ENCODE data around the gene SIRT7. TPM values are rescaled to one million over a fixed set of nuclear protein-coding genes. Genes with fewer than 3 reads are reported as not detected.

Gene SIRT7
- total RNA-seq, 1 experiment from 2014 or later, result 19.6 TPM

DNA sequence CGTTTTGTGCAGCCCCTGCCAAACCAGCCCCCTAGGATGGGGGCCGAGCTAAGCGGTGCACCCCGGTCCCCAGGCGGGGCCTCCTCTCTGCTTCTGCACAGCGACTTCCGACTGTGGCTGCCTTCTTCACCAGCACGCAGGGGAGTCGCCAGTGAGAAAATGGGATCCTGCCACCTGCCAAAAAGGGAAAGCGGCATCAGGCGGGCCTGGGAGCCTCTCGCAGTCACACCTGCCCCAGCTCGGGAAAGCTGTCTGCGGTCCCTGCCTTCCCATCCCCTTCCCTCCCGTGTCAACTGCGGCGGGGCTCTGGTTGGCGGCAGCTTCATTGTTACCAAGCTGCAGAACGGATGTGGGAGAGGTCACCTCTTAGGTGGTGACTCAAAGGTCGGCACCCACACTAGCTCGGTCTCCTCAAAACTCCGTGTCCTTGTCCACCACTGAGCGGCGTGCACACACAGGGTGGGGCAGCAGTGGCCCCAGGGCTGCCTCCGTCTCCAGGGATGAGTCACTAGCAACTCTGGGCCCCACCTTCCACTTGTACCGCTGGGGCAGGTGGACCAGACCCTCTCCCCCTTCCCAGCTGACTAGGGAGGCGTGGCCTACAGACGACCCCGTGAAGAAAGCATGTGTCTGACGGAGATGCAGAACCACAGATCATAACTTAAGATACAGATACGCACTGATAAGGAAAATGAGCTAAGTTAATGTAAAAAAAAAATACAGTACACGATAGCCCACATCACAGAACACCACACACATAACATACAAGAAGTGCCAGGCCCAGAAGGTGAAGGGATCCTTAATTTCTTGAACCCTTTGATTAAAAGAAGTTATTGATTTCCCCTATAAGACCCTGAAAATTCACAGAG, 5.3 kb downstream of the SIRT7 start:
- Histone ChIP-seq H3K27me3 (ENCODE audit: low read length) (no peaks in the 10 kb centered on the region), H2AFZ (ENCODE audit: low read length) (no peak overlapping the region), H3K9me2 (replicated peaks; ENCODE audit: insufficient read depth, low read length) (no peaks in the 10 kb centered on the region), H3K4me1 (ENCODE audit: low read length) (peaks cover 19% of the 10 kb centered on the region), H3K4me3 (ENCODE audit: low read length) (no peak overlapping the region), H3K4me2 (ENCODE audit: low read depth, low read length, poor library complexity, severe bottlenecking) (no peak overlapping the region), H4K20me1 (ENCODE audit: insufficient read depth, low read depth, low read length) (peaks cover 14% of the 10 kb centered on the region; the same call in 1 of the 2 replicates), H3K36me3 (ENCODE audit: insufficient read depth, low read length) (peaks cover 9% of the 10 kb centered on the region; the same call in 1 of the 2 replicates), H3K27ac (ENCODE audit: low read length) (no peak overlapping the region), H3K9ac (ENCODE audit: low read length) (no peak overlapping the region), H3K9me3 (ENCODE audit: low read length) (no peaks in the 10 kb centered on the region), H3K79me2 (ENCODE audit: low read length) (peaks cover 38% of the 10 kb centered on the region)
- DNase-seq, result no peak

DNA sequence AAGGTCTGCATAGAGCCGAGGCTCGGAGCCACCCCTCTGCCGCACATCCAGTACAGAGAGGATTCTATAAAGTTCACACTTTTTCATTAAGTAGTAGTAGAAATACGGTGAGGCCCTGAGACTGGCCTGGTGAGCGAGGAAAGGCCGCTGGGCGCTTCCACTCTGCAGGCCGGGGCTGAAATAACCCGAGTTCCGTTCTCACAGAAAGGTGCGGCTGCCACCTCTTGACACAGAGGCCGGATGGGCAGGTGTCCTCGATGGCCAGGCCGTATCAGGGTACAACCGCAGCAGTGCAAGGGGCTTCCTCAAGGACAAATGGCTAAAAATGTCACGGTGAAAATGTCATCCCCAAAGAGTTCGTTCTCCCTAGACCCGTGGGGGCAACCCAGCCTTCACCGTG, 6.0 kb downstream of the SIRT7 start:
- H3K9me3 ChIP-seq (ENCODE audit: low read length), result no peaks in the 10 kb centered on the region
- no peaks in the 10 kb centered on the region for H3K27me3 ChIP-seq (ENCODE audit: low read length)
- DNase-seq, result no peak
- H3K36me3 ChIP-seq (ENCODE audit: insufficient read depth, low read length), result peaks cover 9% of the 10 kb centered on the region; the same call in 1 of the 2 replicates
- H3K4me3 ChIP-seq (ENCODE audit: low read length), result no peak overlapping the region
- H3K9me2 ChIP-seq (replicated peaks; ENCODE audit: insufficient read depth, low read length), result no peaks in the 10 kb centered on the region
- H2AFZ ChIP-seq (ENCODE audit: low read length), result no peak overlapping the region
- H4K20me1 ChIP-seq (ENCODE audit: insufficient read depth, low read depth, low read length), result peaks cover 10% of the 10 kb centered on the region; the same call in 1 of the 2 replicates
- peaks cover 16% of the 10 kb centered on the region for H3K4me1 ChIP-seq (ENCODE audit: low read length)
- no peak overlapping the region for H3K9ac ChIP-seq (ENCODE audit: low read length)
- H3K4me2 ChIP-seq (ENCODE audit: low read depth, low read length, poor library complexity, severe bottlenecking), result peak overlapping the region; percentile 19
- H3K79me2 ChIP-seq (ENCODE audit: low read length), result peaks cover 31% of the 10 kb centered on the region
- H3K27ac ChIP-seq (ENCODE audit: low read length), result no peak overlapping the region

DNA sequence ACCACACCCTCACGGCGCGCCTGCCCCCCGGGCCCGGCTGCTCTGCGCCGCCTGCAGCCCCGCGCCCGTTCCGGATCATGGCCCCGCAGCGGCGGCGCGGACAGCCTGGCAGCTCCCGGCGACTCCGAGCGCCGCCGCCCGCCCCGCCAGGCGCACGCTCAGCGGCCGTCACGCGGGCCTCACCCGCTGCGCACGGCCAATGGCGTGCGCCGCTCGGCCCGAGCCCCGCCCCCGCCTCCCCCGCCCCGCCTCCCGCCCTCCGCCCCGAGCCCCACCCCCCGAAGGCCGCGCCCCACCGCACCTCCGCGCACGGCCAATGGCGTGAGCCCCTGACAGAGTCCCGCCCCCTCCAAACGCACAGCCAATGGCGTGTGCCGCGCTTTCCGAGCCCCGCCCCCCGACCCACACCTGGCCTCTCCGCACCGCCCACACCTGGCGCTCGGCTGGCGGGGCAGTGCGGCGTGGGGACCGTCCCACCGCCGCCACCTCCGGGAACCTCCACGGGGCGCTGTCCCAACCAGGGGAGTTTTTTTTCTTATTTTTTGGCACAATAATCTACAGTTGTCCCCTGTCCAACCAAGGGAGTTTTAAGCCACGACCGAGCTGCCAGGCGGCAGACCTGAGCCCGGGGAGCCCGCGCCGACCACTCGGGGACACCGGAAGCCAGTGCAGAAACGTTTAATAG, 6.6 kb downstream of the SIRT7 start, which contains the start of gene PCYT2:
TSS of gene PCYT2 (minus strand) at position 123 of the 685 bp plus-strand sequence. CDS start at position 79, 44 bp downstream.
- Histone ChIP-seq H3K79me2 (ENCODE audit: low read length) (peaks cover 26% of the 10 kb centered on the region), H4K20me1 (ENCODE audit: insufficient read depth, low read depth, low read length) (peaks cover 6% of the 10 kb centered on the region; the same call in 1 of the 2 replicates), H3K9me3 (ENCODE audit: low read length) (no peaks in the 10 kb centered on the region), H3K27ac (ENCODE audit: low read length) (peak within 1 kb of the TSS; percentile 29; the same call in 1 of the 2 replicates), H3K4me3 (ENCODE audit: low read length) (peak within 1 kb of the TSS; percentile 99), H3K27me3 (ENCODE audit: low read length) (no peaks in the 10 kb centered on the region), H3K4me1 (ENCODE audit: low read length) (peaks cover 11% of the 10 kb centered on the region), H2AFZ (ENCODE audit: low read length) (no peak within 1 kb of the TSS), H3K4me2 (ENCODE audit: low read depth, low read length, poor library complexity, severe bottlenecking) (peak within 1 kb of the TSS; percentile 75), H3K9ac (ENCODE audit: low read length) (peak within 1 kb of the TSS; percentile 96), H3K9me2 (replicated peaks; ENCODE audit: insufficient read depth, low read length) (no peaks in the 10 kb centered on the region), H3K36me3 (ENCODE audit: insufficient read depth, low read length) (peaks cover 9% of the 10 kb centered on the region; the same call in 1 of the 2 replicates)
- DNase-seq, result peak; percentile 97

DNA sequence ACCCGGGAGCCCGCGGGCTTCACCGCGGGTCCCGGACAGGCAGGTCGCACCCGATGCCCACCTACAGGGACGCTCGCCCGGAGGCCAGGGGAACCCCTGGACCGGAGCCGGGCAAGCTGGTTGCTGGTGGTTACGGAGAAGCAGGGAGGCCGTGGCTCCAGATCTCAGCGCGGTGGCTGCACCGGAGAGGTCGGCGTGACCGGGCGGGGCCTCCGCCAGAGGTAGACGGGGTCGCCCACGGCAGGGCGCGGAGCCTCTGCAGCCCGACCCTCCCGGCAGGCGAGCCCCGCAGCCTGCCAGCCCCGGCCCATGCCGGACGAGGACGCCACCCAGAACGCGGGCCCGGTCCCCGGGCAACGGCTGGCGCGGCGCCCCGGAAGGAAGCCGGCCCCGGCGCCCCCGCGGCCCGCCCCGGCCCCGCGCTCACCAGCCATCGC, 7.1 kb downstream of the SIRT7 start:
- peaks cover 2% of the 10 kb centered on the region; the same call in 1 of the 2 replicates for H4K20me1 ChIP-seq (ENCODE audit: insufficient read depth, low read depth, low read length)
- H3K9me3 ChIP-seq (ENCODE audit: low read length), result no peaks in the 10 kb centered on the region
- H2AFZ ChIP-seq (ENCODE audit: low read length), result no peak overlapping the region
- H3K27me3 ChIP-seq (ENCODE audit: low read length), result no peaks in the 10 kb centered on the region
- peak overlapping the region; percentile 29; the same call in 1 of the 2 replicates for H3K27ac ChIP-seq (ENCODE audit: low read length)
- H3K9ac ChIP-seq (ENCODE audit: low read length), result peak overlapping the region; percentile 96
- H3K4me1 ChIP-seq (ENCODE audit: low read length), result peaks cover 11% of the 10 kb centered on the region
- no peaks in the 10 kb centered on the region for H3K9me2 ChIP-seq (replicated peaks; ENCODE audit: insufficient read depth, low read length)
- H3K4me2 ChIP-seq (ENCODE audit: low read depth, low read length, poor library complexity, severe bottlenecking), result peak overlapping the region; percentile 75
- peak; percentile 58 for DNase-seq
- H3K4me3 ChIP-seq (ENCODE audit: low read length), result peak overlapping the region; percentile 99
- H3K36me3 ChIP-seq (ENCODE audit: insufficient read depth, low read length), result peaks cover 7% of the 10 kb centered on the region; the same call in 1 of the 2 replicates
- peaks cover 20% of the 10 kb centered on the region for H3K79me2 ChIP-seq (ENCODE audit: low read length)

DNA sequence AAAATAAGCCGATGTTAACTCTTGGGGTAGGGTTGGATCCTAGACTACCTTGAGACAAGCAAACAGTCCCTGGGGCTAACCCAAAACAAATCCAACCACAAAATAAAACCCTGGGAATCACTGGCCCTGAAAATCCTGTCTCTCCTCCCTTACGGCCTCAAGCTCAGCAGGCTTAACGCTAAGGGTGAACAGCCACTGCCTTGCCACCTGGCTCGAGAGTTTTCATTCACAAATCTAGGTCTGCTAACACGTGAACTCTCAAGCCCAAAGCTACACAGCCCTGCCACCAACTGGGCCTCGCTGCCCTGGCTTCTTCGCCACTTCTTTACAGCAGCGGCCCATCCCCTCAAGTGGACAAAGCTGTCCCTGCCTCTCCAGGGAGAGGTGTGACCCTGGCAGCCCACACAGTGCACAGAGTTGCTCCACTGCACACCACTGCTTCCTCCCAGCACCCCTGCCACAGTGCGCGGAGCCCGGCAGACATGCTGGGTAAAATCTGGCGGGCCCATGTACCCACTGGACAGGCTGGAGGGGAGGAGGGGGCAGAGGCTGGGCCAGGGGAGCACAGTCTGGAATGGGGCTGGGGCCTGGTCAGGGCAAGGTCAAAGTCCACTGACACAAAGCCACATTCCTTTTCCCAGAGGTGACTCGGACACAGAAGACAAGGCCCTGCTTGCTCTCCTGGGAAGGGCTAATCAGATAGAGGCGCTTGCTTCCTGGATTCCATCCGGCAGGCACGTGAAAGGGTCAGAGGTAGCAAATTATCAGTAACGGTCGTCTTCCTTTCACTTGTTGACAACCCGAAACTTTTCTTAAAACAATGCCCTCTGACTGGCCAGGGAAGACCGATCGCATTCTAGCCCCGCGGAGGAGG, 7.8 kb downstream of the SIRT7 start:
- Histone ChIP-seq H3K27ac (ENCODE audit: low read length) (peak overlapping the region; percentile 29; the same call in 1 of the 2 replicates), H3K4me3 (ENCODE audit: low read length) (peak overlapping the region; percentile 99), H3K9me3 (ENCODE audit: low read length) (no peaks in the 10 kb centered on the region), H2AFZ (ENCODE audit: low read length) (no peak overlapping the region), H4K20me1 (ENCODE audit: insufficient read depth, low read depth, low read length) (no peaks in the 10 kb centered on the region; the same call in 1 of the 2 replicates), H3K36me3 (ENCODE audit: insufficient read depth, low read length) (peaks cover 5% of the 10 kb centered on the region; the same call in 1 of the 2 replicates), H3K9me2 (replicated peaks; ENCODE audit: insufficient read depth, low read length) (no peaks in the 10 kb centered on the region), H3K4me1 (ENCODE audit: low read length) (peaks cover 11% of the 10 kb centered on the region), H3K4me2 (ENCODE audit: low read depth, low read length, poor library complexity, severe bottlenecking) (peak overlapping the region; percentile 75), H3K27me3 (ENCODE audit: low read length) (no peaks in the 10 kb centered on the region), H3K79me2 (ENCODE audit: low read length) (peaks cover 17% of the 10 kb centered on the region; the same call in 1 of the 2 replicates), H3K9ac (ENCODE audit: low read length) (peak overlapping the region; percentile 96)
- DNase-seq, result peak; percentile 59

DNA sequence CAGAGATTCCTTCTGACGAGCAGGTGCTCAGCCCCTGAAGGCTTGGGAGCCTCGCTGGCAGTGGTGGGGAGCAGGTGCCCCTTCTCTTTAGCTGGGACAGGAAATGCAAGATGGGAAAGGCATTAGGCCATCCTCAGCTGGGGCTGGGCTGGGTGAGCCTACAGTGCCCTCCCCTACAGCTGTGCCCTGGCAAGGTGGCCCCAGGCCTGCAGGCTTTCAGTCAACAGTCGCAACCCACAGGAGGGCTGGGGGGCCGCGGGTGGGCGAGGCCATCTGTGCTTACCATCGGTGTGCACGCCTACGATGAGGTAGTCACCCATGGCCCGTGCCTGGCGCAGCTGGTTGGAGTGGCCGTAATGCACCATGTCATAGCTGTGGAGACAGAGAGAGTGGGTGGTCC, 8.7 kb downstream of the SIRT7 start:
- H3K79me2 ChIP-seq (ENCODE audit: low read length), result peaks cover 17% of the 10 kb centered on the region; the same call in 1 of the 2 replicates
- no peak overlapping the region for H3K27ac ChIP-seq (ENCODE audit: low read length)
- no peaks in the 10 kb centered on the region for H3K9me3 ChIP-seq (ENCODE audit: low read length)
- H3K27me3 ChIP-seq (ENCODE audit: low read length), result no peaks in the 10 kb centered on the region
- H4K20me1 ChIP-seq (ENCODE audit: insufficient read depth, low read depth, low read length), result no peaks in the 10 kb centered on the region; the same call in 1 of the 2 replicates
- H3K36me3 ChIP-seq (ENCODE audit: insufficient read depth, low read length), result peaks cover 5% of the 10 kb centered on the region; the same call in 1 of the 2 replicates
- H2AFZ ChIP-seq (ENCODE audit: low read length), result no peak overlapping the region
- no peak for DNase-seq
- no peak overlapping the region for H3K4me3 ChIP-seq (ENCODE audit: low read length)
- H3K4me1 ChIP-seq (ENCODE audit: low read length), result peaks cover 11% of the 10 kb centered on the region
- H3K4me2 ChIP-seq (ENCODE audit: low read depth, low read length, poor library complexity, severe bottlenecking), result no peak overlapping the region
- no peaks in the 10 kb centered on the region for H3K9me2 ChIP-seq (replicated peaks; ENCODE audit: insufficient read depth, low read length)
- H3K9ac ChIP-seq (ENCODE audit: low read length), result no peak overlapping the region

DNA sequence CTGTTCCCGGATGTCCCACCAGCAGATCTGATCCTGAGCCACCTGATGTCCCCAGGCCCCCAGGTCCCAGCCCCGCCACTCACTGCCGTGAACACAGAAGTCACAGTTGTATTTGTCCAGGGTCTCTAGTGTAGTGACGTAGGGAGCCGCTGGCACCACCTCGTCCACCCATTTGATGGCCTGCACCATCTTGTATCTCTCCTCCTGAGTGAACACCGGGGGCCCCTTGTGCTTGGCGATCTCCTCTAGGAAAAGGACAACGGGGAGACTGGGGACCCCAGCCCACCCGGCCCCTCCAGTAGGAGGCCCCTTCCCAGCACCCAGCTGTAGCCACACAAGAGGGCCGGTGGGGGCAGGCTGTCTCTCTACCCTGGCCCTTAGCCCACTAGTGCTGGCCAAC, 9.2 kb downstream of the SIRT7 start:
- Histone ChIP-seq H3K9ac (ENCODE audit: low read length) (no peak overlapping the region), H3K4me2 (ENCODE audit: low read depth, low read length, poor library complexity, severe bottlenecking) (no peak overlapping the region), H3K36me3 (ENCODE audit: insufficient read depth, low read length) (peaks cover 5% of the 10 kb centered on the region; the same call in 1 of the 2 replicates), H3K9me2 (replicated peaks; ENCODE audit: insufficient read depth, low read length) (no peaks in the 10 kb centered on the region), H3K9me3 (ENCODE audit: low read length) (no peaks in the 10 kb centered on the region), H3K27ac (ENCODE audit: low read length) (no peak overlapping the region), H4K20me1 (ENCODE audit: insufficient read depth, low read depth, low read length) (no peaks in the 10 kb centered on the region; the same call in 1 of the 2 replicates), H3K4me1 (ENCODE audit: low read length) (peaks cover 11% of the 10 kb centered on the region), H3K4me3 (ENCODE audit: low read length) (no peak overlapping the region), H3K79me2 (ENCODE audit: low read length) (peaks cover 17% of the 10 kb centered on the region; the same call in 1 of the 2 replicates), H3K27me3 (ENCODE audit: low read length) (no peaks in the 10 kb centered on the region), H2AFZ (ENCODE audit: low read length) (no peak overlapping the region)
- DNase-seq, result no peak
